HEK293 (cell line): Measurements from ENCODE around the gene OBSCN.
A peak's percentile ranks its signal among the peaks of the same experiment; 100 is the strongest.

ENCODE experiments used
- CTCF ChIA-PET: fragments of 350-600 bp; formaldehyde crosslinking; extraction: SDS; loops from one replicate; lab custom pipeline; 2021; ENCODE audit warnings: antibody characterized with exemption; lab: Yijun Ruan, JAX
- POLR2A ChIA-PET: fragments of 300-600 bp; formaldehyde crosslinking; extraction: SDS; loops from one replicate; lab custom pipeline; 2020; ENCODE audit warnings: antibody characterized with exemption, inconsistent platforms; lab: Yijun Ruan, JAX
- H3K27ac ChIP-seq: fragments of 200-500 bp; sonication (Bioruptor generic); 2 replicates; pipeline ENCODE4 v1.5.1; 2014; ENCODE audit warnings: low read depth, low read length, control low read depth, inconsistent platforms; ENCODE audit errors: extremely low read depth
- H3K36me3 ChIP-seq, 2 experiments: fragments of 200-500 bp in 1 of 2; sonication (Bioruptor generic) in 1 of 2; 1 replicate in 1 of 2; 2 replicates in 1 of 2; pipeline ENCODE4 v1.5.1; 2014 to 2017; ENCODE audit warnings: inconsistent platforms in 2 of 2, low read length in 2 of 2; ENCODE audit not compliant: control insufficient read depth in 2 of 2, insufficient read depth in 1 of 2
- H3K4me1 ChIP-seq: fragments of 200-500 bp; sonication (Bioruptor generic); 2 replicates; pipeline ENCODE4 v1.5.1; 2014; ENCODE audit warnings: mild to moderate bottlenecking, low read length, inconsistent platforms; ENCODE audit not compliant: control insufficient read depth, insufficient read depth
- H3K4me3 ChIP-seq: 2 replicates; pipeline ENCODE4 v1.5.1; 2011; ENCODE audit warnings: low read depth, mild to moderate bottlenecking, control low read depth, low read length, moderate library complexity
- H3K9me3 ChIP-seq: fragments of 200-500 bp; sonication (Bioruptor generic); 2 replicates; pipeline ENCODE4 v1.5.1; 2014; ENCODE audit warnings: low read depth, low read length, inconsistent platforms; ENCODE audit not compliant: control insufficient read depth, insufficient read depth
- BCL11B ChIP-seq: fragments of 450-650 bp; formaldehyde crosslinking; IDR thresholded peaks from 2 replicates; pipeline ENCODE4 v1.5.1; 2016; ENCODE audit warnings: low read depth, missing biosample characterization, missing genetic modification characterization
- GLI2 ChIP-seq: fragments of 450-650 bp; formaldehyde crosslinking; IDR thresholded peaks from 2 replicates; pipeline ENCODE4; 2017; ENCODE audit warnings: missing biosample characterization, missing genetic modification characterization, low read depth, borderline replicate concordance
- ZNF121 ChIP-seq: fragments of 450-650 bp; formaldehyde crosslinking; IDR thresholded peaks from 2 replicates; pipeline ENCODE4 v1.5.1; 2016; ENCODE audit warnings: missing biosample characterization, missing genetic modification characterization
- ZNF214 ChIP-seq: fragments of 450-650 bp; formaldehyde crosslinking; IDR thresholded peaks from 2 replicates; pipeline ENCODE4 v1.5.1; 2017; ENCODE audit warnings: missing biosample characterization, mild to moderate bottlenecking, missing genetic modification characterization, borderline replicate concordance
- ZNF274 ChIP-seq, 2 experiments: fragments of 200-500 bp in 1 of 2; fragments of 450-650 bp in 1 of 2; sonication (Bioruptor generic) in 1 of 2; formaldehyde crosslinking in 1 of 2; IDR thresholded peaks; 2 replicates each; pipeline versions ENCODE4 v1.5.1 to v1.6.1; 2014 to 2016; ENCODE audit warnings: borderline replicate concordance in 1 of 2, inconsistent platforms in 1 of 2, low read length in 1 of 2, missing biosample characterization in 1 of 2, missing genetic modification characterization in 1 of 2
- ZNF341 ChIP-seq: fragments of 450-650 bp; formaldehyde crosslinking; IDR thresholded peaks from 2 replicates; pipeline ENCODE4; 2016; ENCODE audit warnings: low read depth, missing biosample characterization, missing genetic modification characterization
- ZNF48 ChIP-seq: fragments of 450-650 bp; formaldehyde crosslinking; IDR thresholded peaks from 2 replicates; pipeline ENCODE4 v1.5.1; 2016; ENCODE audit warnings: missing biosample characterization, missing genetic modification characterization
- ZNF514 ChIP-seq: fragments of 450-650 bp; formaldehyde crosslinking; IDR thresholded peaks from 2 replicates; pipeline ENCODE4 v1.5.1; 2016; ENCODE audit warnings: missing biosample characterization, missing genetic modification characterization
- ZNF529 ChIP-seq: fragments of 450-650 bp; formaldehyde crosslinking; IDR thresholded peaks from 2 replicates; pipeline ENCODE4 v1.5.1; 2017; ENCODE audit warnings: missing genetic modification characterization, missing biosample characterization; ENCODE audit not compliant: insufficient replicate concordance
- ZNF548 ChIP-seq: fragments of 450-650 bp; formaldehyde crosslinking; IDR thresholded peaks from 2 replicates; pipeline ENCODE4 v1.5.1; 2016; ENCODE audit warnings: missing biosample characterization, missing genetic modification characterization
- ZNF549 ChIP-seq: fragments of 450-650 bp; IDR thresholded peaks from 2 replicates; pipeline ENCODE4 v1.5.1; 2018; ENCODE audit warnings: missing biosample characterization, missing genetic modification characterization, mild to moderate bottlenecking, inconsistent platforms, moderate library complexity
- ZNF777 ChIP-seq: fragments of 450-650 bp; formaldehyde crosslinking; IDR thresholded peaks from 2 replicates; pipeline ENCODE4 v1.5.1; 2017; ENCODE audit warnings: missing biosample characterization, missing genetic modification characterization, borderline replicate concordance
- TF ChIP-seq, protein P1 (sequence below): fragments of 450-650 bp; IDR thresholded peaks from 2 replicates; pipeline ENCODE4 v1.5.1; 2018; ENCODE audit warnings: missing biosample characterization, missing genetic modification characterization
- TF ChIP-seq, protein P2 (sequence below): fragments of 450-650 bp; formaldehyde crosslinking; IDR thresholded peaks from 2 replicates; pipeline ENCODE4 v1.5.1; 2017; ENCODE audit warnings: missing biosample characterization, missing genetic modification characterization

Gene OBSCN

DNA sequence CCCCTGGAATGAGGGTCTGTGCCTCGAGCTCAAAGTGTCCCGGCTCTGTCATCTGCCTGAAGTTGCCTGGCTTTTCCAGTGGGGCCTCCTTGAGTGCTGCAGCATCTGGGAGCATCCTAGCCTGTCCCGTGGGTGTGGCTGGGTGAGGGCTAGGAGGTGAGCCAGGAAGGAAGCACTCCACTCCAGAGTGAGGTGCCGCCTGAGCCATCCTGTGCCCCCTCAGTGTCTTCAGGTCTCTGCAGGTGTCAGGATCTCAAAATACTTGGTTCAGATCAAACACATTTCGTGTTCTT lies 30.7 kb upstream of the OBSCN start:
- TF ChIP-seq ZNF529: no peak
- no peak for TF ChIP-seq GLI2 (tag by site-specific recombination)
- no peak for TF ChIP-seq ZNF777 (tag by site-specific recombination)
- TF ChIP-seq ZNF514 (tag by site-specific recombination): no peak
- Histone ChIP-seq H3K4me3 (no peak overlapping the region), H3K4me1 (no peaks in the 10 kb centered on the region), H3K9me3 (no peaks in the 10 kb centered on the region), H3K27ac (no peak overlapping the region), H3K36me3 (peaks cover 0 to 4% of the 10 kb centered on the region in 2 experiments; a peak in 1 of 3 replicates)
- POLR2A ChIA-PET: interaction anchor here (0.8 to 1.9 kb wide), 2 partner anchors 12 to 42 kb away, joined by 6 to 10 read pairs; partner anchors contain the start of gene IBA57
- CTCF ChIA-PET: interaction anchor here (1.1 to 1.2 kb wide), 2 partner anchors 12 to 24 kb away, joined by 7 to 11 read pairs; partner anchors contain the start of gene IBA57

DNA sequence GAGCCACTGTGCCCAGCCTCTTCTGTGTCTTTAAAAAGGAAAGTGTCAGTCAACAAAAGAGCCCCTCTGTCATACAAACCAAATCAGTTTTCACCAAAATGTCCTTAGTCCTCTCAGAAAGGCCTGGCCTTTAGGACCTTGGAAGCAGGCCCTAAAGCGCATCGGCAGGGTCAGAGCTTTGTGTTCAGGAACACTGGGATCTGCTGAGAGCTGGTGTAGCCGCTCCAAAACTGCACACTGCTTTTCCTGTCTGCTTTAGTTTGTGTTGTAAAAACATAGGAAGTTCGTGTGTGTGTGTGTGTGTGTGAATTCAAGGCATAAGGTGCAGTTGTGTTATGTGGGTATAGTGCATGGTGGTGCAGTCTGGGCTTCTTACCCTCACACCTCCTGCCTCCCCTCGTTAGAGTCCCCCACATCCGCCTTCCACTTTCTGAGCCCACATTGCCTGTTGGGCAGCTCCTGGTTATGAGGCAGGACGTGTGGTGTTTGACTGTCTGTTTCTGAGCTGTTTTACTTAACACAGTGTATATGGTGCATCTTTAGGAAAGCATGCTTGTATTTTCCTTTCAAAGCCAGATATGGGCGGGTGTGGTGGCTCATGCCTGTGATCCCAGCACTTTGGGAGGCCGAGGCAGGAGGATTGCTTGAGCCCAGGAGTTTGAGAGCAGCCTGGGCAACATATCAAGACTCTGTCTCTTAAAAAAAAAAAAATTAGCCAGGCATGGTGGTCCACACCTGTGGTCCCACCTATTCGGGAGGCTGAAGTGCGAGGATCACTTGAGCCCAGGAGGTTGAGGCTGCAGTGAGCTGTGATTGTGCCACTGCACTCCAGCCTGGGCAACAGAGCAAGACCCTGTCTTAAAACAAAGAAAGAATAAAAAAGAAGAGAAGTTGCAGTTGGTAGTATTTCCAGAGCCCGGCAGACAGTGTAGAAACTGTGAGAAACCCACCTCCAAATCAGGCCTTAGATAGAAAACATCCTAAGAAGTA lies 29.8 kb upstream of the OBSCN start:
- CTCF ChIA-PET: interaction anchor here (0.7 to 1.8 kb wide), 4 partner anchors 13 to 182 kb away, joined by 4 to 11 read pairs (median 4); no protein-coding TSS in a partner anchor
- POLR2A ChIA-PET: interaction anchor here (0.7 kb wide), 1 partner anchor 13 kb away, joined by 3 read pairs; the partner anchor contains the start of gene IBA57
- peak; percentile 77 for TF ChIP-seq ZNF121 (tag by site-specific recombination)
- TF ChIP-seq ZNF274 (IDR thresholded peaks at IDR 0.05; ENCODE audit: low read length): no peak
- no peak for TF ChIP-seq ZNF274 (tag by site-specific recombination; IDR thresholded peaks at IDR 0.05; ENCODE audit: borderline replicate concordance)
- no peak for TF ChIP-seq ZNF214
- no peak for TF ChIP-seq ZNF341 (tag by site-specific recombination)
- no peak for TF ChIP-seq ZNF548 (tag by site-specific recombination)
- TF ChIP-seq, protein P1, sequence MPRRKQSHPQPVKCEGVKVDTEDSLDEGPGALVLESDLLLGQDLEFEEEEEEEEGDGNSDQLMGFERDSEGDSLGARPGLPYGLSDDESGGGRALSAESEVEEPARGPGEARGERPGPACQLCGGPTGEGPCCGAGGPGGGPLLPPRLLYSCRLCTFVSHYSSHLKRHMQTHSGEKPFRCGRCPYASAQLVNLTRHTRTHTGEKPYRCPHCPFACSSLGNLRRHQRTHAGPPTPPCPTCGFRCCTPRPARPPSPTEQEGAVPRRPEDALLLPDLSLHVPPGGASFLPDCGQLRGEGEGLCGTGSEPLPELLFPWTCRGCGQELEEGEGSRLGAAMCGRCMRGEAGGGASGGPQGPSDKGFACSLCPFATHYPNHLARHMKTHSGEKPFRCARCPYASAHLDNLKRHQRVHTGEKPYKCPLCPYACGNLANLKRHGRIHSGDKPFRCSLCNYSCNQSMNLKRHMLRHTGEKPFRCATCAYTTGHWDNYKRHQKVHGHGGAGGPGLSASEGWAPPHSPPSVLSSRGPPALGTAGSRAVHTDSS: no peak

DNA sequence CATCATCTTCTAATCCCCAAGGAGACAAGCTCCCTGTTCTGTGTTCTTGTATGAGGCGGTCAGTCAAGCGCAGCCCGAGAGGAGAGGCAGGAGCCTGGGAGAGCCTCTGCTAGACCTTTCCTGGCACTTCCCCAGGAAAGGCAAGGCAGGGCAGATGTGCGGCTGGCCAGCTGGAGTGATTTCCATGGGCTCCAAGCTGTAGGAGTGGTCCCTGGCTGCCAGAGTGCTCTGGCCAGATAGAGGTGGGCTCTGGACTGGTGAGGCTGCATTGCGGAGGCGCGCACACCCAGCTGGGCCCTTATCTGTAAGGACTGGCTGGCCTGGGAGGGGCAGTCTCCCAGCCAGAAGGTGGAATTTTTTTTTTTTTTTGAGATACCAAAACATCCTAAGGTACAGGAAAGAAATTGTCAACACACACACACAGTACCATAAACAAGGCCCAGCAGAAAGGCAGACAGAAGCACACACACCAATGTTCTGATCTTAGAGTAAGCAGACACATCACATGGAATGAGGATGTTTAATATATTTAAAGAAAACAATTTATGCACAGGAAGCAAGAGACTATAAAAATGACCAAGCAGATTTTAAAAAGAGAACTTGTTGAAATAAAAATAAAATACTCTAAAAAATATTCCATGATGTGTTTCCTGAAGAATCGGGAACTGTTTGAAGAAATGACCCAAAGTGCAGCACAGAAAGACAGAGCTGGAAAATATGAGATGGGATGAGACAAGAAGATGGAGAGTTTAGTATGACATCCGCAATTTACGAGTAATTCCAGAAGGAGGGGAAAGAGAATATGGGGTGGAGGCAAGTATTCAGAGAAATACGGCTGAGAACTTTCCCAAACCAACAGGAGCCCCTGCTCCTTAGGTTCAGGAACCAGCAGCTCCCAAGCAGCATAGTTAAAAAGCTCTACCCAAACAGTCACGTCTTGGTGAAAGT lies 28.8 kb upstream of the OBSCN start:
- TF ChIP-seq, protein P2, sequence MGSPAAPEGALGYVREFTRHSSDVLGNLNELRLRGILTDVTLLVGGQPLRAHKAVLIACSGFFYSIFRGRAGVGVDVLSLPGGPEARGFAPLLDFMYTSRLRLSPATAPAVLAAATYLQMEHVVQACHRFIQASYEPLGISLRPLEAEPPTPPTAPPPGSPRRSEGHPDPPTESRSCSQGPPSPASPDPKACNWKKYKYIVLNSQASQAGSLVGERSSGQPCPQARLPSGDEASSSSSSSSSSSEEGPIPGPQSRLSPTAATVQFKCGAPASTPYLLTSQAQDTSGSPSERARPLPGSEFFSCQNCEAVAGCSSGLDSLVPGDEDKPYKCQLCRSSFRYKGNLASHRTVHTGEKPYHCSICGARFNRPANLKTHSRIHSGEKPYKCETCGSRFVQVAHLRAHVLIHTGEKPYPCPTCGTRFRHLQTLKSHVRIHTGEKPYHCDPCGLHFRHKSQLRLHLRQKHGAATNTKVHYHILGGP (tag by site-specific recombination): no peak
- TF ChIP-seq BCL11B (tag by site-specific recombination) (no peak), ZNF549 (tag by site-specific recombination) (no peak), ZNF48 (tag by site-specific recombination) (no peak)
- CTCF ChIA-PET: interaction anchor here (0.6 to 2.0 kb wide), 7 partner anchors 10 to 183 kb away, joined by 3 to 9 read pairs (median 5); partner anchors contain the start of gene IBA57
- peaks cover 0 to 4% of the 10 kb centered on the region in 2 experiments; a peak in 1 of 3 replicates for H3K36me3 ChIP-seq
- H3K4me3 ChIP-seq: no peak overlapping the region
- H3K4me1 ChIP-seq: no peaks in the 10 kb centered on the region
- no peak overlapping the region for H3K27ac ChIP-seq
- POLR2A ChIA-PET: interaction anchor here (0.9 kb wide), 1 partner anchor 14 kb away, joined by 3 read pairs; the partner anchor contains the start of gene IBA57
- H3K9me3 ChIP-seq: no peaks in the 10 kb centered on the region

More for the DNA sequence above, 29.8 kb upstream of the OBSCN start:
- Histone ChIP-seq H3K27ac (no peak overlapping the region), H3K36me3 (peaks cover 0 to 4% of the 10 kb centered on the region in 2 experiments; a peak in 1 of 3 replicates), H3K4me1 (no peaks in the 10 kb centered on the region), H3K9me3 (no peaks in the 10 kb centered on the region), H3K4me3 (no peak overlapping the region)
